Activated CD4-positive, alpha-beta memory T cell treated with anti-CD3 and anti-CD28 coated beads for 36 hours (primary cell): ENCODE data around the gene VDR. TPM values are rescaled to one million over a fixed set of nuclear protein-coding genes. Genes with fewer than 3 reads are reported as not detected.
A peak's percentile ranks its signal among the peaks of the same experiment; 100 is the strongest.
"Not testable (repeated sequence)": the region's sequence is repeated elsewhere in the genome, so short reads cannot be mapped to it uniquely, and the experiment has no call there.

Experiments
- CTCF ChIA-PET: fragments of 350-600 bp; sonication (Branson Sonifier 250); formaldehyde crosslinking; loops from one replicate; lab custom pipeline; 2021; ENCODE audit warnings: antibody characterized with exemption, inconsistent platforms; lab: Charles Lee
- POLR2A ChIA-PET: fragments of 350-600 bp; sonication (Branson Sonifier 250); formaldehyde crosslinking; loops from one replicate; lab custom pipeline; 2021; ENCODE audit warnings: antibody characterized with exemption; lab: Charles Lee
- DNase-seq: peaks from one replicate; pipeline ENCODE4 v3.0.0-alpha.2; 2020
- H3K27ac Mint-ChIP-seq: one replicate; pipeline ENCODE4 v1.8.0; 2021; ENCODE audit warnings: mixed read lengths
- H3K27me3 Mint-ChIP-seq: one replicate; pipeline ENCODE4 v1.8.0; 2021; ENCODE audit warnings: mixed read lengths
- H3K36me3 Mint-ChIP-seq: one replicate; pipeline ENCODE4 v1.8.0; 2021; ENCODE audit warnings: mixed read lengths
- H3K4me1 Mint-ChIP-seq: one replicate; pipeline ENCODE4 v1.8.0; 2021; ENCODE audit warnings: low read depth, mixed read lengths
- H3K4me3 Mint-ChIP-seq: one replicate; pipeline ENCODE4 v1.8.0; 2021; ENCODE audit warnings: mild to moderate bottlenecking, mixed read lengths
- H3K9me3 Mint-ChIP-seq: one replicate; pipeline ENCODE4 v1.8.0; 2021; ENCODE audit warnings: mixed read lengths
- intact Hi-C: fragments of 100-400 bp; cut with micrococcal nuclease; formaldehyde crosslinking; loops from one replicate; pipeline ENCODE4 v1.15.1; 2023
- total RNA-seq, 2 experiments: library from RNA; stranded (reverse); gene quantifications; one replicate each; pipeline ENCODE4 v1.2.3, GENCODE V29; 2021

VDR gene
- total RNA-seq, 2 experiments from 2014 or later: 156 TPM

DNA sequence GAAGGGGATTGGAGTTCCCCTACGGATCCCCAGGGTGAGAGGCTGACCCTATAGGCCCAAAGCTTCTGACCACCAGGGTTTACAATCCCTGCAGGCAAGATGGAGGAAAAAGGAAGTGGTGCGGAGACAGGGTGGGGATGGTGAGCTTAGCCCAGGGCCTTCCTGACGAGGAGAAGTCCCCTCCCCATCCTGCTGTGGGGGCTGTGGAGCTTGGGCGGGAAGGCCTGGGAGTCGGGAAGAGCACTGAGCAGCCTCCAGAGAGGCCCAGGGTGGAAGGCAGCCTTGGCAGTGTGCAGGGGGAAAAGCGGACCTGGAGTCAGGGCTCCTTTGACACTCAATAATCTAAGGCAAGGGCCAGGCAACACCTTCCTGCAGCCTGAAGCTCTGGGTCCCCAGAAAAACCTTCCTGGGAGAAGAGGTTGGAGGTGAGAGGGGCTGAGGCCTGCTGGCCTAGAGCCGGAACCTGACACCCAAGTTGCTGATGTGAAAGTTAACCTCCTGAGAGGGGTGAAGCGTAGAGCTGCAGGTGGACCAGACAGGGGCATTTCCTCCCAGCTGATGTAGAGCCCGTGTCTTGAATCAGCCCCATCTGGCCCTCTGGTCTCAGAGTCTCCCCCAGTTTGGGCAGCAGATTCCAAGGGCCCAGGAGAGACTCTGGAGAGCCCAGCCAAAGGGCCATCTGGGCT, 91.1 kb downstream of the VDR start:
- peak; percentile 52 for DNase-seq
- peaks cover 72% of the 10 kb centered on the region for H3K36me3 Mint-ChIP-seq
- intact Hi-C loops: loop anchor here (1.0 to 10.0 kb wide), 7 partner anchors 19 to 1599 kb away; no protein-coding TSS in a partner anchor
- H3K27me3 Mint-ChIP-seq: no peaks in the 10 kb centered on the region
- POLR2A ChIA-PET: interaction anchor here (0.9 to 16.2 kb wide), 10 partner anchors 8 to 107 kb away, joined by 3 to 540 read pairs (median 6); partner anchors contain the start of gene RPAP3
- CTCF ChIA-PET: interaction anchor here (0.8 to 28.1 kb wide), 11 partner anchors 9 to 108 kb away, joined by 3 to 795 read pairs (median 4); partner anchors contain the start of gene RPAP3
- H3K4me3 Mint-ChIP-seq: peak overlapping the region; percentile 92
- H3K9me3 Mint-ChIP-seq: peaks cover 3% of the 10 kb centered on the region
- H3K4me1 Mint-ChIP-seq: peaks cover 77% of the 10 kb centered on the region
- H3K27ac Mint-ChIP-seq: peak overlapping the region; percentile 99

DNA sequence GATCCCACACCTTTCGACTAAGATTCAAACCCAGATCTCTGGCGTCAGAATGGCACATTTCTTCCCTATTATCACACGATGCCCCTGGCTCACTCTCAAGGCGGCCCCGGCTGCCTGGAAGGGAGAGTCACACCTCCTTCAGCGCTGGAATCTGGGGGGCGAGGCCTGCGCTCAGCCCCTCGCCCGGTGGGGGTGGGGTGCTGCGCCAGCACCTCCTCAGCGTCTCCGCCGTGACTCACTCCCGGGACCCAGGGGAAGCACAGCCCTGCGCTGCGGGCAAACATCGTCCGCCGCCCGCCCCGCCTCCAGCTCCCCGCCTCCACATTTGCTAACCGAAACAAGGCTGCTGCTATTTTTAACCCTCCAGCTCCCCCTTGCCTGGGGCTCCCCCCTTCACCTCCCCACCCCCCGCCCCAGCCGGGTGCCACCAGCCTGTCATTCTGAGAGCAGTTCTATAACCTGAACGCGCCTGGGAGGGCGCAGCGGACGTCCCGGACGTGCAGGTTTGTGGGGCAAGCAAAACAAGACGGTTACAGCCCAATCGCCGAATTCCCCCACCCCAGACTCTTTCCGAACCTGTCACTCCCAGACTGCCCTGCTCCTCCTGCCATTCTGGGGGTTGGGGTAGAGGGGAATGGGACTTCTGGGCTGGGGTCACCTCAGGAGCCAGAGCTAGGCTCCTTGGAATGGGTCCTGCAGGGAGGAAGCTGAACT, 91.8 kb downstream of the VDR start:
- Mint-ChIP-seq H3K27ac (peak overlapping the region; percentile 99), H3K27me3 (no peaks in the 10 kb centered on the region), H3K4me3 (peak overlapping the region; percentile 92), H3K4me1 (peaks cover 82% of the 10 kb centered on the region), H3K36me3 (peaks cover 65% of the 10 kb centered on the region), H3K9me3 (peaks cover 3% of the 10 kb centered on the region)
- ChIA-PET POLR2A (interaction anchor here (0.9 to 16.2 kb wide), 11 partner anchors 9 to 106 kb away, joined by 3 to 540 read pairs (median 7); partner anchors contain the start of gene RPAP3), CTCF (interaction anchor here (1.0 to 28.1 kb wide), 9 partner anchors 9 to 107 kb away, joined by 3 to 795 read pairs (median 5); partner anchors contain the start of gene RPAP3)
- intact Hi-C loops: loop anchor here (1.0 to 10.0 kb wide), 7 partner anchors 19 to 1598 kb away; no protein-coding TSS in a partner anchor
- DNase-seq: peak; percentile 98

DNA sequence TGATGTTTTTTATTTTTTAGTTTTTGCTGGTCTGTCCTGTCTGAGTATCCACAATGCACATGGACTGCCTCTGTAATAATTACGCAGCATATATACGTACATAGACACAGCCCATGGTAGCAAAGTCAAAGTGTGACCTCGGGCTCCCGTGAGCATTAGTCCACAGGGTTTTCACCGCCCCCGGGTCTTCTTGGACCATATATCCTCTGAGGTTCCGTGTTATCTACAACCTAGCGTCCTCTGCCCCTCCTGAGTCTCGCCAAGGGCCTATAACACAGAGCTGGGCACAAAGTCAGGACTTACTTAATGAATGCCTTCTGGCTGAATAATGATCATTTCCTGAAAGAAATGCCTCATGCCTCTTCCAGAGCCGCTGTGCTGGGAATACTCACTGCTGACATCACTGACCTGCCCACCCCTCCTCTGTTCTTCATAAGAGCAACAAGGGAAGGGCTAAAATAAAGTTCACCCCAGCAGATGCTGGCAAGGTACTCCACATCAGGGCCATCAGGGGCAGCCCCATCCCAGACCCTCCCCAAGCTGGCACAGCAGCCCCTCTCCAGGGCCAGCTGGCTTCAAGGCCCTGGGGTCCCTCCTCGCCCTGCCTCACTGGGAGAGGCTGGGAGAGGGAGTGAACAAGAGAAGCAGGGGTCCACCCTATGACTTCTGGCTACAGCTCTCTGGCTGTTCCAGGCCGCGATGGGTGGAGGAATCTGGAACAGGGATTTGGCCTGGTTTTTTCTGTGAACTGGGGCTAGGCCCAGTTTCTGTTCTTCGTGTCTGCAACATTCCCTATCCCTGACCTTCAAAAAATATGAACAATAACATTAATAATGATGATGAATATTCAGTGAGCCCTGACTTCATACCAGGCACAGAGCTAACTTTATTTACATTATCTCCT, 93.0 kb downstream of the VDR start:
- Mint-ChIP-seq H3K36me3 (peaks cover 64% of the 10 kb centered on the region), H3K27ac (peak overlapping the region; percentile 99), H3K9me3 (peaks cover 3% of the 10 kb centered on the region), H3K4me1 (peaks cover 86% of the 10 kb centered on the region), H3K27me3 (no peaks in the 10 kb centered on the region), H3K4me3 (peak overlapping the region; percentile 92)
- intact Hi-C loops: loop anchor here (2.0 to 10.0 kb wide), 5 partner anchors 49 to 1597 kb away; no protein-coding TSS in a partner anchor
- DNase-seq: no peak
- POLR2A ChIA-PET: interaction anchor here (1.1 to 16.2 kb wide), 9 partner anchors 8 to 105 kb away, joined by 3 to 540 read pairs (median 10); partner anchors contain the start of genes HDAC7 and RPAP3
- CTCF ChIA-PET: interaction anchor here (0.8 to 28.1 kb wide), 8 partner anchors 8 to 72 kb away, joined by 3 to 795 read pairs (median 4); no protein-coding TSS in a partner anchor

DNA sequence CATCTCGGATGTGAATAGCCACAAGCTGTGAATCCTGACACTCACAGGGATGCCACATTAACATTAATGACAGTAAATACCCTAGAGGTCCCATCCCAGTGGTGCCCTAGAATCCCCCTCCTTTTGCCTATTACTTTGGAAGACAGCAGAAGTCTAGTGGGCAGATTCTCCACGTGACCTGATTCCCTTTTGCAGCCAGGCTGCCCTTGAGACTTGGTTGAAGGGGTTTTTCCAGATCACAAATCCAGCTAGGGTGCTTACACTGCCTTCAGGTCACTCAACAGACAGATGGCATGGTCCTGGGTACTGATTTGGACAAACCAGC, 93.8 kb downstream of the VDR start:
- ChIA-PET POLR2A (interaction anchor here (2.1 to 16.2 kb wide), 6 partner anchors 9 to 75 kb away, joined by 7 to 540 read pairs (median 50); partner anchors contain the start of gene HDAC7), CTCF (interaction anchor here (0.8 to 28.1 kb wide), 7 partner anchors 9 to 73 kb away, joined by 3 to 795 read pairs (median 3); no protein-coding TSS in a partner anchor)
- peak overlapping the region; percentile 99 for H3K27ac Mint-ChIP-seq
- peaks cover 3% of the 10 kb centered on the region for H3K9me3 Mint-ChIP-seq
- H3K36me3 Mint-ChIP-seq: peaks cover 65% of the 10 kb centered on the region
- peaks cover 88% of the 10 kb centered on the region for H3K4me1 Mint-ChIP-seq
- intact Hi-C loops: loop anchor here (5.0 to 10.0 kb wide), 4 partner anchors 416 to 1596 kb away; no protein-coding TSS in a partner anchor
- no peak for DNase-seq
- peak overlapping the region; percentile 92 for H3K4me3 Mint-ChIP-seq
- H3K27me3 Mint-ChIP-seq: no peaks in the 10 kb centered on the region

DNA sequence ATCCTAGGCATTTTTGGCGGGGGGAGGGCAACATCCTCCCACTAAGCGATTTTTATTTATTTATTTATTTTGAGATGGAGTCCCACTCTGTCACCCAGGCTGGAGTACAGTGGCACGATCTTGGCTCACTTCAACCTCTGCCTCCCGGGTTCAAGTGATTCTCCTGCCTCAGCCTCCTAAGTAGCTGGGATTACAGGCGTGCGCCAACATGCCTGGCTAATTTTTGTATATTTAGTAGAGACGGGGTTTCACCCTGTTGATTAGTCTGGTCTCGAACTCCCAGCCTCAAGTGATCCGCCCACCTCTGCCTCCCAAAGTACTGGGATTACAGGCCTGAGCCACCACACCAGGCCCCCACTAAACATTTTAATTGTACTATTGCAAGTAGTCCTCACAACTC, 95.3 kb downstream of the VDR start:
- H3K9me3 Mint-ChIP-seq, H3K27me3 Mint-ChIP-seq: not testable (repeated sequence)
- ChIA-PET POLR2A (interaction anchor here (0.6 to 16.2 kb wide), 7 partner anchors 10 to 75 kb away, joined by 3 to 540 read pairs (median 25); partner anchors contain the start of gene HDAC7), CTCF (interaction anchor here (1.2 to 28.1 kb wide), 7 partner anchors 9 to 95 kb away, joined by 3 to 795 read pairs (median 7); partner anchors contain the start of genes HDAC7 and VDR)
- DNase-seq: peak; percentile 29
- peaks cover 90% of the 10 kb centered on the region for H3K4me1 Mint-ChIP-seq
- peak overlapping the region; percentile 41 for H3K4me3 Mint-ChIP-seq
- peaks cover 67% of the 10 kb centered on the region for H3K36me3 Mint-ChIP-seq
- H3K27ac Mint-ChIP-seq: peak overlapping the region; percentile 99
- intact Hi-C loops: loop anchor here (2.0 kb wide), 4 partner anchors 37 to 907 kb away; partner anchors contain the start of genes CCNT1, SLC48A1 and VDR

DNA sequence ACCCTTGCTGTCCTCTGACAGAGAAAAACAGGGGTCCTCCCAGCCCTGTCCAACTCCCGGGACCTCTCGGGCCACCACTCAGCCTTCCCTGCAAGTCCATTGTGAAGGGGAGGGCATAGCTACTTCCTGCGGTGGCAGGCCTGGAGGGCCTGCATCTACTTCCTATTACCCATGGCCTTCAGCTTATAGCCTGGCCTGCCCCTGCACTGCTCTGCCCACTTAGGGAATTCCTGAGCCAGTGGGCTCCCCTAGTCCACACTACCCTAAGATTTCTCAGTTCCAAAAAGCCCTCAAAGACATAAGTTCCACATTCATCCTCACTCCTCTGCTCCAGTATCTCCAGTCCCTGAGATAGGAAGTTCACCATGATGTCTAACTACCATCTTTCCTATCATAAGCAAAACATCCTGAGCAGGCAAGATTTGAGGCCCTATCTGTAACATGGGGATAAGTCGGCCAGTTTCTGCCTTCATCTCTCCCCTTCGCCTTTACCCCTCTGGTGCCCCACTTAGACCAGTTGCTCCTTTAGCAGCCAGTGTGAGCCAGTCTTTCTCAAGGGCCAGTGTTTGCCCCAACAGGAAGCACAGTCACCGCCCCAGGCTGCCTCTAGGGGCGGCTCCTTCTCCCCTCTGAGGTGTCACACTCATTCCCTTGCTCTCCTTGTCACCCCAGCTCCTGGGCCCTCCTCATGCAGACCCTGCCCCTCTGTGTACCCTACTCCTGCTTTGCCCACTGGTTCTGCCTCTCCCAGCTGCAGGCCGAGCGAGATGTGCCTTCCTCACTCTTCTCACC, 96.0 kb downstream of the VDR start:
- H3K36me3 Mint-ChIP-seq: peaks cover 66% of the 10 kb centered on the region
- CTCF ChIA-PET: interaction anchor here (0.7 to 28.1 kb wide), 21 partner anchors 9 to 390 kb away, joined by 3 to 795 read pairs (median 7); partner anchors contain the start of genes HDAC7, SLC48A1, TMEM106C and VDR
- POLR2A ChIA-PET: interaction anchor here (0.7 to 16.2 kb wide), 20 partner anchors 9 to 103 kb away, joined by 3 to 540 read pairs (median 4); partner anchors contain the start of genes HDAC7, RPAP3 and VDR
- H3K27me3 Mint-ChIP-seq: no peaks in the 10 kb centered on the region
- peaks cover 90% of the 10 kb centered on the region for H3K4me1 Mint-ChIP-seq
- intact Hi-C loops: loop anchor here (1.0 to 2.0 kb wide), 6 partner anchors 24 to 908 kb away; partner anchors contain the start of genes CCNT1, RPAP3, SLC48A1 and VDR
- peak; percentile 86 for DNase-seq
- H3K4me3 Mint-ChIP-seq: peak overlapping the region; percentile 73
- H3K9me3 Mint-ChIP-seq: no peaks in the 10 kb centered on the region
- H3K27ac Mint-ChIP-seq: peak overlapping the region; percentile 99

DNA sequence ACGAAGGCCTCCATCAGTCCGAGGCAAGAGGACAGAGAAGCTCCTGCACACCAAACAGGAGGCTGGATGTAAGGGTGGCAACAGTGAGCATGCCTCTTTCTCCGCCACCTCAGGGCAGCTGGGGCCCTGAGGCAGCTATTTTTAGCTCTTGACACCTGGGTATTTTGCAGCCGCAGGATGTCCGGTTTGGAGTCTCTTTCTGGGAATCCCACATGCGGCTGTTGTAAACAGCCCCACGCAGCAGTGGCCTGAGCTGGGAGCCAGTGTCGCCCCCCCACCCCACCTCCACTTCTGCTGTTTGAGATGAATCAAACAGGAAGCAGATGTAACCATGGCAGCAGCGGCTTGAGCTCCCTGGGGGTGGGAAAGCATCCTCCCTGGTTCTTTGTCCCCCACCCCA, 96.7 kb downstream of the VDR start:
- Mint-ChIP-seq H3K27ac (peak overlapping the region; percentile 99), H3K4me3 (peak overlapping the region; percentile 73), H3K9me3 (no peaks in the 10 kb centered on the region), H3K27me3 (no peaks in the 10 kb centered on the region), H3K36me3 (peaks cover 64% of the 10 kb centered on the region), H3K4me1 (peaks cover 92% of the 10 kb centered on the region)
- peak; percentile 95 for DNase-seq
- ChIA-PET CTCF (interaction anchor here (0.7 to 28.1 kb wide), 24 partner anchors 10 to 391 kb away, joined by 3 to 795 read pairs (median 6); partner anchors contain the start of genes HDAC7, RPAP3, SLC48A1 and TMEM106C), POLR2A (interaction anchor here (0.7 to 16.2 kb wide), 23 partner anchors 8 to 103 kb away, joined by 3 to 540 read pairs (median 4); partner anchors contain the start of genes HDAC7, RPAP3 and VDR)
- intact Hi-C loops: loop anchor here (1.0 to 2.0 kb wide), 6 partner anchors 24 to 909 kb away; partner anchors contain the start of genes CCNT1, RPAP3, SLC48A1 and VDR

DNA sequence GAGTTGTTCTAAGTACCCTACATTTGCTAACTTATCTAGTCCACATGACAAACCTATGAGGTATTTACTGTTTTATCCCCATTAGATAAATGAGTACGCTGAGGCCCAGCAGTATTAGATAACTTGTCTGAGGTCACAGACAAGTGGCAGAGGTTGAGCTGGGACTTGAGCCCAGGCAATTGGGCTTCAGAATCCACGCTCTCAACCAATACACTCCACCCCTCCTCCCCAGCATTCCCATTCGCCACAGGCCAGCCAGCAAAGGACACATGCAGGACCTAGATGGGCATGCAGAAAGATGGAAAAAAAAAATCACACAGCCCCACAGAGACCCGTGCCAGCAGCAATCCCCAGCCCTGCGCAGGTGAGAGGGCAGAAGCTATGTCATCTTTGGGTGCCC, 97.5 kb downstream of the VDR start:
- Mint-ChIP-seq H3K27ac (peak overlapping the region; percentile 99), H3K27me3 (no peaks in the 10 kb centered on the region), H3K9me3 (no peaks in the 10 kb centered on the region), H3K4me1 (peaks cover 96% of the 10 kb centered on the region), H3K4me3 (peak overlapping the region; percentile 73), H3K36me3 (peaks cover 61% of the 10 kb centered on the region)
- DNase-seq: no peak
- intact Hi-C loops: no loop called here
- POLR2A ChIA-PET: interaction anchor here (0.7 to 16.2 kb wide), 22 partner anchors 7 to 103 kb away, joined by 3 to 540 read pairs (median 4); partner anchors contain the start of genes HDAC7, RPAP3 and VDR
- CTCF ChIA-PET: interaction anchor here (0.8 to 28.1 kb wide), 20 partner anchors 9 to 392 kb away, joined by 3 to 795 read pairs (median 7); partner anchors contain the start of genes HDAC7, RPAP3, SLC48A1 and TMEM106C

DNA sequence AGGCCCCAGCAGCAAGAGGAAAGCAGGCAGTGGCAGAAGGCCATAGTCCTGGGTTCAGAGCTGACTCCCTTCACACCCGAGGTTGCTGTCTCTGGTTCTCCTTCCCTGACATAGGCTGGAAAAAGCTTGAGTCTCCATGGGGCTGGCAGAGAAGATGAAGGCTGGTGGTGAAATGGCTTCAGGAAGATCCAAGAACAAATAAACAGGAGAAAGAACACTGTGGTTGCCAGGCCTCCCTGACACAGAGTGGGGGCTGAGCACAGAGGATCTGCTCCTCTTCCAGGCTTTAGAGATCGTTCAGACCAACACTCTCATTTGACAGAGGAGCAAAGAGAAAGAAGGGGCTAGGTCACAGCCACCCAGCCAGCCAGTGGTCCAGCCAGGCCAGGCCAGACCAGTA, 99.4 kb downstream of the VDR start:
- Mint-ChIP-seq H3K9me3 (no peaks in the 10 kb centered on the region), H3K27me3 (no peaks in the 10 kb centered on the region), H3K4me3 (no peak overlapping the region), H3K4me1 (peaks cover 93% of the 10 kb centered on the region), H3K27ac (peak overlapping the region; percentile 99), H3K36me3 (peaks cover 53% of the 10 kb centered on the region)
- ChIA-PET CTCF (interaction anchor here (1.2 to 28.1 kb wide), 5 partner anchors 12 to 63 kb away, joined by 3 to 795 read pairs (median 7); no protein-coding TSS in a partner anchor), POLR2A (interaction anchor here (1.5 to 1.7 kb wide), 2 partner anchors 27 to 28 kb away, joined by 4 read pairs; no protein-coding TSS in a partner anchor)
- intact Hi-C loops: no loop called here
- no peak for DNase-seq
